ENCODE measurements around the gene HS6ST3. TPM values are rescaled to one million over a fixed set of nuclear protein-coding genes. Genes with fewer than 3 reads are reported as not detected.
A peak's percentile ranks its signal among the peaks of the same experiment; 100 is the strongest.

HS6ST3 gene
- total and polyA plus RNA-seq, 2 of the 13 experiments (the other 11 are each of a cell fraction or from before 2014, with no cell fraction given) = not detected

- no peak overlapping the region for H3K4me3 ChIP-seq (replicated peaks in 1 of 3; ENCODE audit: insufficient read depth in 1 of 3, low read depth in 2 of 3, low read length in 3 of 3)
- H3K9me3 ChIP-seq (ENCODE audit: low read length) = no peaks in the 10 kb centered on the region
- ChIA-PET POLR2A (no interaction called here), CTCF (ENCODE audit: low intra/inter-chr PET ratio, low total read pairs) (no interaction called here)
- in situ Hi-C loops (cut with HindIII; ENCODE audit: extremely low pct_ligation_motif_present, low pct_unique_long_range_greater_than_20kb) = no loop called here
- H4K20me1 ChIP-seq (ENCODE audit: insufficient read depth, low read length) = no peaks in the 10 kb centered on the region
- H3K4me2 ChIP-seq (ENCODE audit: low read depth, low read length) = no peak overlapping the region
- no peaks in the 10 kb centered on the region for H3K79me2 ChIP-seq (ENCODE audit: insufficient read depth, low read length)
- ATAC-seq (no peak), DNase-seq (ENCODE audit: low spot score) (no peak), FAIRE-seq (no peak)
- 44% methylated on average over 5 of the region's 5 CpGs for WGBS (ENCODE audit: low lambda C conversion rate)
- no peaks in the 10 kb centered on the region for H3K4me1 ChIP-seq (ENCODE audit: insufficient read depth, low read length)
- no peak overlapping the region for H3K9ac ChIP-seq (ENCODE audit: insufficient read depth, low read depth, low read length)
- TF ChIP-seq FOXP1 (IDR thresholded peaks at IDR 0.05) (peak; percentile 91), FOXP1 (CRISPR knock-in tag; IDR thresholded peaks at IDR 0.05) (no peak), CBX1 (IDR thresholded peaks at IDR 0.05; ENCODE audit: low read depth) (no peak), DBP (CRISPR knock-in tag; IDR thresholded peaks at IDR 0.05; ENCODE audit: not compliant biosample characterization) (no peak), FOXA1 (IDR thresholded peaks at IDR 0.05) (no peak), FOXA1 (CRISPR knock-in tag; IDR thresholded peaks at IDR 0.05) (no peak)
- H2AFZ ChIP-seq (ENCODE audit: low read length) = no peak overlapping the region
- no peak overlapping the region for H3K27ac ChIP-seq (ENCODE audit: extremely low read length, insufficient read depth, low read length)
- no TSS peak for BruUV-seq (replicated peaks)
- no peaks in the 10 kb centered on the region for H3K36me3 ChIP-seq (replicated peaks in 1 of 2; ENCODE audit: control insufficient read depth in 1 of 2, insufficient read depth in 2 of 2, low read length in 2 of 2)
- H3K27me3 ChIP-seq (ENCODE audit: control insufficient read depth in 1 of 2, insufficient read depth in 2 of 2, low read length in 2 of 2) = no peaks in the 10 kb centered on the region
- intact Hi-C loops (cut with micrococcal nuclease; ENCODE audit: unreplicated experiment) = no loop called here
Measured at GRCh38 chr13:96431044-96431581, 341.2 kb downstream of the HS6ST3 start.

GRCh38 chr13:96444676-96445075 is 354.8 kb downstream of the HS6ST3 start:
- under 1% methylated on average over 3 of the region's 3 CpGs for WGBS (ENCODE audit: low lambda C conversion rate)
- ChIA-PET CTCF (ENCODE audit: low intra/inter-chr PET ratio, low total read pairs) (no interaction called here), POLR2A (no interaction called here)
- Histone ChIP-seq H3K36me3 (replicated peaks in 1 of 2; ENCODE audit: control insufficient read depth in 1 of 2, insufficient read depth in 2 of 2, low read length in 2 of 2) (no peaks in the 10 kb centered on the region), H3K9ac (ENCODE audit: insufficient read depth, low read depth, low read length) (no peak overlapping the region), H3K4me1 (ENCODE audit: insufficient read depth, low read length) (0 out of 2 replicates have a peak, but pooled peaks cover 7% of the 10 kb centered on the region), H3K4me3 (replicated peaks in 1 of 3; ENCODE audit: insufficient read depth in 1 of 3, low read depth in 2 of 3, low read length in 3 of 3) (no peak overlapping the region), H3K4me2 (ENCODE audit: low read depth, low read length) (no peak overlapping the region), H3K27ac (ENCODE audit: extremely low read length, insufficient read depth, low read length) (no peak overlapping the region), H2AFZ (ENCODE audit: low read length) (no peak overlapping the region), H3K9me3 (ENCODE audit: low read length) (no peaks in the 10 kb centered on the region), H3K79me2 (ENCODE audit: insufficient read depth, low read length) (no peaks in the 10 kb centered on the region), H3K27me3 (ENCODE audit: control insufficient read depth in 1 of 2, insufficient read depth in 2 of 2, low read length in 2 of 2) (peaks cover 0 to 7% of the 10 kb centered on the region in 2 experiments; a peak in 2 of 5 replicates), H4K20me1 (ENCODE audit: insufficient read depth, low read length) (no peaks in the 10 kb centered on the region)
- intact Hi-C loops (cut with micrococcal nuclease; ENCODE audit: unreplicated experiment) = no loop called here
- TF ChIP-seq KAT8 (CRISPR knock-in tag; IDR thresholded peaks at IDR 0.05) (no peak), ZNF234 (CRISPR knock-in tag; conservative IDR thresholded peaks at IDR 0.05) (no peak)
- ATAC-seq = no peak
- DNase-seq (ENCODE audit: low spot score) = no peak
- BruUV-seq (replicated peaks) = no TSS peak
- FAIRE-seq = no peak
- in situ Hi-C loops (cut with HindIII; ENCODE audit: extremely low pct_ligation_motif_present, low pct_unique_long_range_greater_than_20kb) = no loop called here
